Smooth muscle cell (in vitro differentiated cells): ENCODE data around the gene LRRC4C. TPM values are rescaled to one million over a fixed set of nuclear protein-coding genes. Genes with fewer than 3 reads are reported as not detected.

Experiments
- DNase-seq: peaks from one replicate; lab custom pipeline; 2025; ENCODE audit not compliant: unreplicated experiment; lab: John Stamatoyannopoulos, UW
- H2AFZ ChIP-seq: fragments of 200-600 bp; sonication (generic); 2 replicates; pipeline ENCODE4 v1.6.0; 2016; ENCODE audit warnings: antibody characterized with exemption, low read depth, mild to moderate bottlenecking
- H3F3A ChIP-seq: fragments of 200-600 bp; sonication (generic); 2 replicates; pipeline ENCODE4 v1.6.0; 2017; ENCODE audit warnings: antibody characterized with exemption, low read depth
- H3K27ac ChIP-seq: fragments of 200-600 bp; sonication (generic); 2 replicates; pipeline ENCODE4 v1.5.1; 2016; ENCODE audit warnings: low read depth, mild to moderate bottlenecking
- H3K27me3 ChIP-seq: fragments of 200-600 bp; sonication (generic); 2 replicates; pipeline ENCODE4 v1.6.1; 2016; ENCODE audit warnings: low read depth, mild to moderate bottlenecking
- H3K36me3 ChIP-seq: fragments of 200-600 bp; sonication (generic); 2 replicates; pipeline ENCODE4 v1.5.1; 2016; ENCODE audit warnings: low read depth
- H3K4me1 ChIP-seq: fragments of 200-600 bp; sonication (generic); 2 replicates; pipeline ENCODE4 v1.5.1; 2016; ENCODE audit warnings: low read depth
- H3K4me2 ChIP-seq: fragments of 200-600 bp; sonication (generic); 2 replicates; pipeline ENCODE4 v1.6.0; 2016; ENCODE audit warnings: mild to moderate bottlenecking
- H3K4me3 ChIP-seq: fragments of 200-600 bp; sonication (generic); 2 replicates; pipeline ENCODE4 v1.5.1; 2016; ENCODE audit warnings: mild to moderate bottlenecking
- H3K79me2 ChIP-seq: fragments of 200-600 bp; sonication (generic); 2 replicates; pipeline ENCODE4 v1.6.0; 2016; ENCODE audit warnings: low read depth, mild to moderate bottlenecking
- H3K9ac ChIP-seq: fragments of 200-600 bp; sonication (generic); 2 replicates; pipeline ENCODE4 v1.6.0; 2016; ENCODE audit warnings: low read depth
- H3K9me3 ChIP-seq: fragments of 200-600 bp; sonication (generic); replicated peaks from 2 replicates; pipeline ENCODE4 v1.5.1; 2016; ENCODE audit warnings: low read depth
- H4K20me1 ChIP-seq: fragments of 200-600 bp; sonication (generic); 2 replicates; pipeline ENCODE4 v1.6.0; 2016; ENCODE audit warnings: low read depth
- CTCF ChIP-seq: fragments of 200-600 bp; sonication (generic); IDR thresholded peaks from 2 replicates; pipeline ENCODE4 v1.5.1; 2017; ENCODE audit warnings: borderline replicate concordance, mild to moderate bottlenecking, antibody characterized with exemption; ENCODE audit not compliant: insufficient read depth, poor library complexity, severe bottlenecking
- WGBS: methylation state at CpG from one replicate; pipeline ENCODE4 v1.1.7; 2016; ENCODE audit warnings: low lambda C conversion rate; 5-methylcytosine and 5-hydroxymethylcytosine counted together
- polyA plus RNA-seq: library from polyadenylated mRNA; unstranded; fragments of >200 nt; fragmentation: Nextera tagmentation; extraction: Ambion mirVana; gene quantifications from 2 replicates; pipeline ENCODE4 v1.2.1, GENCODE V29; 2016
- total RNA-seq: library from RNA; depleted of rRNA; stranded (reverse); fragments of >200 nt; gene quantifications from 2 replicates; pipeline ENCODE4 v1.2.3, GENCODE V29; 2014

LRRC4C gene
- total and polyA plus RNA-seq, 2 experiments from 2014 or later, result 7.3 to 10.1 TPM

- 74% methylated on average over 4 of the region's 4 CpGs for WGBS
- H3K4me2 ChIP-seq, result no peak overlapping the region
- no peaks in the 10 kb centered on the region for H3K36me3 ChIP-seq
Observed at GRCh38 chr11:41003339-41004282, 455.8 kb downstream of the LRRC4C start.

GRCh38 chr11:40998920-40999319 is 460.5 kb downstream of the LRRC4C start:
- Histone ChIP-seq H3K4me1 (no peaks in the 10 kb centered on the region), H3K4me2 (no peak overlapping the region), H3K36me3 (no peaks in the 10 kb centered on the region), H3K79me2 (no peaks in the 10 kb centered on the region), H3K27ac (no peak overlapping the region), H2AFZ (no peak overlapping the region), H3K27me3 (no peaks in the 10 kb centered on the region), H4K20me1 (no peaks in the 10 kb centered on the region), H3F3A (no peaks in the 10 kb centered on the region), H3K4me3 (no peak overlapping the region), H3K9me3 (no peaks in the 10 kb centered on the region), H3K9ac (no peak overlapping the region)
- no peak for DNase-seq
- TF ChIP-seq CTCF, result no peak
- WGBS, result 73% methylated on average over 5 of the region's 5 CpGs

More at GRCh38 chr11:41003339-41004282, 455.8 kb downstream of the LRRC4C start:
- Histone ChIP-seq H2AFZ (no peak overlapping the region), H3F3A (no peaks in the 10 kb centered on the region), H3K4me3 (no peak overlapping the region), H4K20me1 (no peaks in the 10 kb centered on the region), H3K4me1 (no peaks in the 10 kb centered on the region), H3K79me2 (no peaks in the 10 kb centered on the region), H3K9ac (no peak overlapping the region), H3K27me3 (no peaks in the 10 kb centered on the region), H3K27ac (peak overlapping the region; percentile 52), H3K9me3 (no peaks in the 10 kb centered on the region)
- no peak for DNase-seq
- no peak for TF ChIP-seq CTCF

- Histone ChIP-seq H4K20me1 (no peaks in the 10 kb centered on the region), H3F3A (no peaks in the 10 kb centered on the region), H3K79me2 (no peaks in the 10 kb centered on the region), H3K27me3 (no peaks in the 10 kb centered on the region), H3K36me3 (no peaks in the 10 kb centered on the region), H3K4me2 (no peak overlapping the region), H2AFZ (peak overlapping the region; percentile 1), H3K4me1 (peaks cover 8% of the 10 kb centered on the region), H3K9ac (no peak overlapping the region), H3K9me3 (no peaks in the 10 kb centered on the region), H3K4me3 (no peak overlapping the region), H3K27ac (no peak overlapping the region)
- no peak for TF ChIP-seq CTCF
- no peak for DNase-seq
- 52% methylated on average over 1 of the region's 1 CpG for WGBS
Observed at GRCh38 chr11:40987776-40988435, 471.5 kb downstream of the LRRC4C start.
